HG02759 (cell line): Measurements from ENCODE around the gene COL27A1.
"Not testable (repeated sequence)": the region's sequence is repeated elsewhere in the genome, so short reads cannot be mapped to it uniquely, and the experiment has no call there.

ENCODE experiments used
- ATAC-seq: cut with Tn5 transposase; IDR thresholded peaks from one replicate; pipeline ENCODE4 v1.9.1; 2021; ENCODE audit warnings: mild to moderate bottlenecking, moderate library complexity; ENCODE audit not compliant: unreplicated experiment

Gene COL27A1

GRCh38 chr9:114314881-114315722 is 159.8 kb downstream of the COL27A1 start:
- ATAC-seq: no peak

- no peak for ATAC-seq
These were observed 160.5 kb downstream of the COL27A1 start for GRCh38 chr9:114315723-114316363.

GRCh38 chr9:114316605-114317230 is 161.4 kb downstream of the COL27A1 start:
- no peak for ATAC-seq

GRCh38 chr9:114317665-114318357 is 162.5 kb downstream of the COL27A1 start:
- ATAC-seq: no peak

GRCh38 chr9:114318416-114318815 is 163.1 kb downstream of the COL27A1 start:
- ATAC-seq: no peak

GRCh38 chr9:114319147-114319546 is 163.8 kb downstream of the COL27A1 start:
- ATAC-seq: no peak

- ATAC-seq: not testable (repeated sequence)
These were observed 165.4 kb downstream of the COL27A1 start for GRCh38 chr9:114320710-114321109.

- ATAC-seq: no peak
These were observed 166.4 kb downstream of the COL27A1 start for GRCh38 chr9:114321759-114322158.

- ATAC-seq: not testable (repeated sequence)
These were observed 167.0 kb downstream of the COL27A1 start for GRCh38 chr9:114322160-114322818.

- not testable (repeated sequence) for ATAC-seq
These were observed 167.6 kb downstream of the COL27A1 start, which contains the start of gene ORM1 for GRCh38 chr9:114322831-114323531. Gene ORM1, plus strand, starts transcription at chr9:114323098. Its CDS starts 36 bp downstream, at chr9:114323134.

GRCh38 chr9:114323849-114324248 is 168.5 kb downstream of the COL27A1 start:
- ATAC-seq: not testable (repeated sequence)

- no peak for ATAC-seq
These were observed 169.2 kb downstream of the COL27A1 start for GRCh38 chr9:114324492-114324891.

GRCh38 chr9:114324965-114325364 is 169.6 kb downstream of the COL27A1 start:
- not testable (repeated sequence) for ATAC-seq

GRCh38 chr9:114325684-114326254 is 170.4 kb downstream of the COL27A1 start:
- ATAC-seq: not testable (repeated sequence)

- no peak for ATAC-seq
These were observed 172.4 kb downstream of the COL27A1 start for GRCh38 chr9:114327749-114328148.

- not testable (repeated sequence) for ATAC-seq
These were observed 173.1 kb downstream of the COL27A1 start for GRCh38 chr9:114328357-114328820.

GRCh38 chr9:114328937-114329624 is 173.7 kb downstream of the COL27A1 start:
- not testable (repeated sequence) for ATAC-seq

GRCh38 chr9:114329625-114330022 is 174.3 kb downstream of the COL27A1 start, which contains the start of gene ORM2:
Gene ORM2, plus strand, starts transcription at chr9:114329869. Its CDS starts 36 bp downstream, at chr9:114329905.
- not testable (repeated sequence) for ATAC-seq

GRCh38 chr9:114330636-114331035 is 175.3 kb downstream of the COL27A1 start:
- no peak for ATAC-seq
